Measurements from ENCODE around the gene ISM1. TPM values are rescaled to one million over a fixed set of nuclear protein-coding genes. Genes with fewer than 3 reads are reported as not detected.

ISM1 gene
- total and polyA plus RNA-seq, 2 of the 13 experiments (the other 11 are each of a cell fraction or from before 2014, with no cell fraction given) = 0.40 to 1.4 TPM

- Histone ChIP-seq H4K20me1 (ENCODE audit: insufficient read depth, low read length) (no peaks in the 10 kb centered on the region), H3K27ac (ENCODE audit: extremely low read length, insufficient read depth, low read length) (no peak overlapping the region), H3K9ac (ENCODE audit: insufficient read depth, low read depth, low read length) (no peak overlapping the region), H3K79me2 (ENCODE audit: insufficient read depth, low read length) (no peaks in the 10 kb centered on the region), H3K36me3 (replicated peaks in 1 of 2; ENCODE audit: control insufficient read depth in 1 of 2, insufficient read depth in 2 of 2, low read length in 2 of 2) (no peaks in the 10 kb centered on the region), H3K4me2 (ENCODE audit: low read depth, low read length) (no peak overlapping the region), H3K9me3 (ENCODE audit: low read length) (no peaks in the 10 kb centered on the region), H3K4me1 (ENCODE audit: insufficient read depth, low read length) (no peaks in the 10 kb centered on the region), H3K4me3 (replicated peaks in 1 of 3; ENCODE audit: insufficient read depth in 1 of 3, low read depth in 2 of 3, low read length in 3 of 3) (no peak overlapping the region), H3K27me3 (ENCODE audit: control insufficient read depth in 1 of 2, insufficient read depth in 2 of 2, low read length in 2 of 2) (no peaks in the 10 kb centered on the region; a peak in 1 of 5 replicates), H2AFZ (ENCODE audit: low read length) (no peak overlapping the region)
- TF ChIP-seq MAFF (IDR thresholded peaks at IDR 0.05; ENCODE audit: low read depth, low read length) (peak; percentile 75), MAFK (conservative IDR thresholded peaks at IDR 0.05 in 1 of 2, IDR thresholded peaks at IDR 0.05 in 1 of 2; ENCODE audit: low read length in 2 of 2) (peak; percentile 79 to 84), ATF7 (IDR thresholded peaks at IDR 0.05) (no peak), ATF7 (CRISPR knock-in tag; IDR thresholded peaks at IDR 0.05) (no peak)
- POLR2A ChIA-PET = no interaction called here
- BruUV-seq (replicated peaks) = no TSS peak
- 87% methylated on average over 2 of the region's 2 CpGs for WGBS (ENCODE audit: low lambda C conversion rate)
- FAIRE-seq = no peak
- in situ Hi-C loops (cut with HindIII; ENCODE audit: extremely low pct_ligation_motif_present, low pct_unique_long_range_greater_than_20kb) (loop anchor here (25.0 kb wide), 1 partner anchor 318 kb away; no protein-coding TSS in a partner anchor), intact Hi-C loops (cut with micrococcal nuclease; ENCODE audit: unreplicated experiment) (no loop called here)
- CTCF ChIA-PET (ENCODE audit: low intra/inter-chr PET ratio, low total read pairs) = no interaction called here
- no peak for DNase-seq (ENCODE audit: low spot score)
- ATAC-seq = no peak
These were observed 59.7 kb downstream of the ISM1 start for GRCh38 chr20:13280609-13281324.

- ATAC-seq (no peak), FAIRE-seq (no peak), DNase-seq (ENCODE audit: low spot score) (no peak)
- intact Hi-C loops (cut with micrococcal nuclease; ENCODE audit: unreplicated experiment) = no loop called here
- no peak overlapping the region for H3K4me3 ChIP-seq (replicated peaks in 1 of 3; ENCODE audit: insufficient read depth in 1 of 3, low read depth in 2 of 3, low read length in 3 of 3)
- no peaks in the 10 kb centered on the region for H3K9me3 ChIP-seq (ENCODE audit: low read length)
- H2AFZ ChIP-seq (ENCODE audit: low read length) = no peak overlapping the region
- H3K27ac ChIP-seq (ENCODE audit: extremely low read length, insufficient read depth, low read length) = no peak overlapping the region
- H4K20me1 ChIP-seq (ENCODE audit: insufficient read depth, low read length) = no peaks in the 10 kb centered on the region
- no peak overlapping the region for H3K4me2 ChIP-seq (ENCODE audit: low read depth, low read length)
- TF ChIP-seq SALL1 (CRISPR knock-in tag; IDR thresholded peaks at IDR 0.05) (no peak), ZNF768 (CRISPR knock-in tag; IDR thresholded peaks at IDR 0.05) (peak; percentile 80; the same call in 1 of the 2 replicates), ZNF20 (CRISPR knock-in tag; IDR thresholded peaks at IDR 0.05) (no peak)
- in situ Hi-C loops (cut with HindIII; ENCODE audit: extremely low pct_ligation_motif_present, low pct_unique_long_range_greater_than_20kb) = loop anchor here (25.0 kb wide), 1 partner anchor 322 kb away; no protein-coding TSS in a partner anchor
- H3K79me2 ChIP-seq (ENCODE audit: insufficient read depth, low read length) = no peaks in the 10 kb centered on the region
- H3K4me1 ChIP-seq (ENCODE audit: insufficient read depth, low read length) = no peaks in the 10 kb centered on the region
- 82% methylated on average over 14 of the region's 14 CpGs for WGBS (ENCODE audit: low lambda C conversion rate)
- POLR2A ChIA-PET = no interaction called here
- no peaks in the 10 kb centered on the region for H3K36me3 ChIP-seq (replicated peaks in 1 of 2; ENCODE audit: control insufficient read depth in 1 of 2, insufficient read depth in 2 of 2, low read length in 2 of 2)
- BruUV-seq (replicated peaks) = no TSS peak
- no peaks in the 10 kb centered on the region; a peak in 1 of 5 replicates for H3K27me3 ChIP-seq (ENCODE audit: control insufficient read depth in 1 of 2, insufficient read depth in 2 of 2, low read length in 2 of 2)
- CTCF ChIA-PET (ENCODE audit: low intra/inter-chr PET ratio, low total read pairs) = no interaction called here
- H3K9ac ChIP-seq (ENCODE audit: insufficient read depth, low read depth, low read length) = no peak overlapping the region
These were observed 63.1 kb downstream of the ISM1 start for GRCh38 chr20:13283869-13284829.

Data from HepG2 (cell line).